ENCODE measurements around the gene SAMD4B. TPM values are rescaled to one million over a fixed set of nuclear protein-coding genes. Genes with fewer than 3 reads are reported as not detected.
"Not testable (repeated sequence)": the region's sequence is repeated elsewhere in the genome, so short reads cannot be mapped to it uniquely, and the experiment has no call there.

SAMD4B gene
- total RNA-seq, 6 experiments from 2014 or later = 23.0 to 45.6 (median 31.6) TPM

GRCh38 chr19:39336483-39336882 lies 5.7 kb upstream of the SAMD4B start:
- Histone ChIP-seq H3K4me1 (peaks cover 0 to 8% (median 3%) of the 10 kb centered on the region in 4 donors), H3K36me3 (no peaks in the 10 kb centered on the region), H3K27ac (peak overlapping the region in 2 of 3 donors; percentile 59 to 63), H3K27me3 (no peaks in the 10 kb centered on the region), H3K4me3 (no peak overlapping the region), H3K9me3 (no peaks in the 10 kb centered on the region)
- no peak for ATAC-seq
- no peak for DNase-seq
- 48% methylated on average over 2 of the region's 3 CpGs for WGBS (ENCODE audit: insufficient coverage, low coverage, low lambda C conversion rate, missing lambda C conversion rate)
- no peak for TF ChIP-seq CTCF (IDR thresholded peaks at IDR 0.05)
- no peak for TF ChIP-seq POLR2A (IDR thresholded peaks at IDR 0.05)
- intact Hi-C loops (cut with DNase I) = no loop called here

DNA sequence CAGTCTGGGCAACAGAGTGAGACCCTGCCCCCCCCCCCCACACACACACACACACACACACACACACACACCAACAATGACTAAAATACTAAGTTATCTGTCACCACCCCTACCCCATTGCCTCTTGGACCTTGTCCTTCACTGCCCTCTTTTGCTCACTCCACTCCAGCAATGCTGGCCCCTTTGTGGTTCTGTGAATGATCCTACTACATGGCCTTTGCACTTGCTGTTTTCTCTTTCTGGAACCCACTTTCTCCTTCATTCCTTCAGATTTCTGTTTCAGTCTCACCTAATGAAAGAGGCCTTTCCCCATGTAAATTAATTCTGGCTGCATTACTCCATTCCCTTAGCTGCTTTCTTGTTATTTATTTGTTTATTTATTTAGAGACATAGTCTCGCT lies 2.5 kb upstream of the SAMD4B start:
- 91% methylated on average over 1 of the region's 1 CpG for WGBS (ENCODE audit: insufficient coverage, low coverage, low lambda C conversion rate, missing lambda C conversion rate)
- no peaks in the 10 kb centered on the region for H3K9me3 ChIP-seq
- peaks cover 0 to 8% (median 3%) of the 10 kb centered on the region in 4 donors for H3K4me1 ChIP-seq
- no peaks in the 10 kb centered on the region for H3K27me3 ChIP-seq
- ATAC-seq (no peak), DNase-seq (no peak)
- no peak overlapping the region for H3K4me3 ChIP-seq
- no peaks in the 10 kb centered on the region for H3K36me3 ChIP-seq
- intact Hi-C loops (cut with DNase I) = no loop called here
- H3K27ac ChIP-seq = peak overlapping the region in 1 of 3 donors; percentile 88
- TF ChIP-seq POLR2A (IDR thresholded peaks at IDR 0.05) = no peak
- no peak for TF ChIP-seq CTCF (IDR thresholded peaks at IDR 0.05)

DNA sequence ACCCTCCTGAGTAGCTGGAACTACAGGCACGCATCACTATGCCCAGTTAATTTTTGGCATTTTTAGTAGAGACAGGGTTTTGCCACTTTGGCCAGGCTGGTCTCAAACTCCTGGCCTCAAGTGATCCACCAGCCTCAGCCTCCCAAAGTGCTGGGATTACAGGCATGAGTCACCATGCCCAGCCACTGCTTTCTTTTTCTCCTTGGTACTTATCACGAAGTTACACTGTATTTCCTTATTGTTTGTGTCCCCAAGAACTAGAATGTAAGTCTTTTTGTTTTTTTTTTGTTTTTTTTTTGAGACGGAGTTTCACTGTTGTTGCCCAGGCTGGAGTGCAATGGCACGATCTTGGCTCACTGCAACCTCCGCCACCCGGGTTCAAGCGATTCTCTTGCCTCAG lies 2.1 kb upstream of the SAMD4B start:
- intact Hi-C loops (cut with DNase I); H3K27me3 ChIP-seq; H3K9me3 ChIP-seq; H3K36me3 ChIP-seq; ATAC-seq; H3K4me3 ChIP-seq; DNase-seq; H3K4me1 ChIP-seq: not testable (repeated sequence)
- H3K27ac ChIP-seq = peak overlapping the region in 1 of 3 donors; percentile 88
- 85% methylated on average over 6 of the region's 7 CpGs for WGBS (ENCODE audit: insufficient coverage, low coverage, low lambda C conversion rate, missing lambda C conversion rate)

- peak in 2 of 3 donors; percentile 43 to 60 for DNase-seq
- WGBS (ENCODE audit: insufficient coverage, low coverage, low lambda C conversion rate, missing lambda C conversion rate) = 3% methylated on average over 17 of the region's 17 CpGs
- peak; percentile 1 to 6 (median 5) for ATAC-seq
- H3K36me3 ChIP-seq = no peaks in the 10 kb centered on the region
- H3K27ac ChIP-seq = peak overlapping the region; percentile 78 to 88 (median 81)
- H3K4me3 ChIP-seq = peak overlapping the region; percentile 70 to 80 (median 78)
- intact Hi-C loops (cut with DNase I) = no loop called here
- H3K4me1 ChIP-seq = peaks cover 0 to 8% (median 3%) of the 10 kb centered on the region in 4 donors
- H3K27me3 ChIP-seq = no peaks in the 10 kb centered on the region
- no peaks in the 10 kb centered on the region for H3K9me3 ChIP-seq
- no peak for TF ChIP-seq POLR2A (IDR thresholded peaks at IDR 0.05)
- no peak for TF ChIP-seq CTCF (IDR thresholded peaks at IDR 0.05)
Measured at GRCh38 chr19:39341129-39341718, 997 bp upstream of the SAMD4B start.

DNA sequence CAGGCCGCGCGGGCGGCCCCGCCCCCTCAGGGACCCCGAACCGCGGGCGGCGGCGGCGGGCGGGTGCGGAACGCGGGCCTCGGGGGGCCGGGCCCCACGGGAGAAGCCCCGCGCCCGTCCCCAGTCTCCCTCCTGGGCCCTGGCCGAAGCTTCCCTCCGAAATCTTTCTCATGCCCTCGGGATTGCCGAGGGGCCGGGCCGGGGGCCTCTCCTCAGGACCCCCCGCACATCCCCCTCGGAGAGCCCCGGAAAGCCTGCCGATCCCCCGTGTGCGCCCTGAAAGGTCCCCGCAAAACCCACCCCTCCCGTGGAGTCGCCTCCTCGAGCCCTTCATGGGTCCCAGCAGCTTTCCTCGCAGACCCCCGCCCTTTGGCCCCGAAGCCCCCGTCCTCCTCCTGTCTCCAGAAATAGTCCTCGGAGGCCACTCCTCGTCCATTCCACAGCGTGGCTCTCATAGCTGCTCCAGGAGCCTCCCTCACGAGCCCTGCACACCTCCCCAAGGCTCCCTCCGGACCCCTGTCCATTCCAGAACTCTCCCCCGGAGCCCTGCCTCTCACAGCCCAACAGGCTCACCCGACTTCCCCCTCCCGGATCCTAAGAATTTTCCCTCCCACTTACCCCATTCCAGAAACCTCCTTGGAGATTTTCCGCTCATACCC lies 555 bp downstream of the SAMD4B start:
- Histone ChIP-seq H3K4me3 (peak overlapping the region; percentile 54 to 81 (median 64)), H3K27me3 (no peaks in the 10 kb centered on the region), H3K4me1 (peaks cover 0 to 8% (median 3%) of the 10 kb centered on the region in 4 donors), H3K9me3 (no peaks in the 10 kb centered on the region), H3K27ac (peak overlapping the region; percentile 53 to 86 (median 60)), H3K36me3 (no peaks in the 10 kb centered on the region)
- TF ChIP-seq CTCF (IDR thresholded peaks at IDR 0.05) (no peak), POLR2A (IDR thresholded peaks at IDR 0.05) (no peak)
- intact Hi-C loops (cut with DNase I) = no loop called here
- DNase-seq = peak in 2 of 3 donors; percentile 43 to 66
- no peak for ATAC-seq
- WGBS (ENCODE audit: insufficient coverage, low coverage, low lambda C conversion rate, missing lambda C conversion rate) = 3% methylated on average over 20 of the region's 51 CpGs
